ENCODE results near the gene VSTM2B.
"Not testable (repeated sequence)": the region's sequence is repeated elsewhere in the genome, so short reads cannot be mapped to it uniquely, and the experiment has no call there.

The VSTM2B gene

GRCh38 chr19:29525901-29526729 is at the start of gene VSTM2B:
TSS of gene VSTM2B (plus strand) at chr19:29525994. CDS start at chr19:29526584, 590 bp downstream.
- DNase-seq, result no peak

DNA sequence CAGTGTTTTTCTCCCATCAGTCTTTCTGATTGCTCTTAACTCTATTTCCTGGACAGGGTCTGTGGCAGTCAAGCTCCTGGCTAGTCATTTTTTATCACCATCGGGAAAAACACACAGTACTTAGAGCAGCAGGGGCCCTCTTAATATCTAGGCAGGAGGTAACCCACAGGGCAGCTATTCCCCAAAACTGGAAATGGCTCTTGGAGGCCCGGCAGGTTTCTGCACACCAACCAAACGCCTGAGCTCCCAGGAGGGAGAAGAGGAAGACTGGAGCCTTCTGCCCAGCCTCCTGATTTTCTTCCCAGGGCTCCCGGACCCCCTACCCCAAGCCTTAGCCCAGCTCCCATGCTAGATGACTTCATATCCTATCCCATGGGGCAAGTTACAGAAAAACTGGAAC is 49.3 kb upstream of the VSTM2B start:
- no peak for DNase-seq

DNA sequence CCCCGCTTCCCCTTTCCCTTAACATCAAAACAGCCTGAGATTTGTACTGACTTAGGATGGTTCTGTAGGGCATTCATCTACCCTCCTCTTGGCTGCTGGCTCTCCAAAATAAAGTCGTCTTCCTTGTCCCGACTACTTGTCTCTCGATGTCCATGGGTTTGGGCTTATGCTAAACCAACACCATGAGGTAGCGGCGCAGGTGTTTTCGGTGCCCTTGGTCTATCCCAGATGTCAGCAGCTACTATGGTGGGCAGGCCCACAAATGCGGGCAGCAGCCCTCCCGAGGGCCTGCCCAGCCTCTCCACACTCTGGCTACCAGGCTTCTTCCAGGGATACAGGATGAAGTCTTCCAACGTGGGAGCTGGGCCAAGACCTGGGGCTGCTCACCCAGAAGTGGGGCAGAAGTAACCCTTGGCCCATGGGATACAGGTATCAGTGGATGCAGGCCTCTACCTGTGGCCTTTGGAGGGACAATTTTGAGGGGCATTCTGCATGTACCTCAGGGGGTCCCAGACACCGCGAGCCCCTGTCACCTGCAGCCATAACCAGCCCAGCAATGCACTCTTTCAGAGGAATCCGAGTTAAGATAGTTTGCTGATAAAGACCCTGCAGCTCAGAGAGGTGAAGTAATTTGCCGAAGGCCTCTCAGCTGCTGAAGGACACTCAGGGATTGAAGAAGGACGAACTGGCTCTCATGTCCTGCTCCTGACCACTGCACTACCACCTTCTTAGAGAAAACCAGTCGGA is 47.8 kb upstream of the VSTM2B start:
- DNase-seq, result no peak

DNA sequence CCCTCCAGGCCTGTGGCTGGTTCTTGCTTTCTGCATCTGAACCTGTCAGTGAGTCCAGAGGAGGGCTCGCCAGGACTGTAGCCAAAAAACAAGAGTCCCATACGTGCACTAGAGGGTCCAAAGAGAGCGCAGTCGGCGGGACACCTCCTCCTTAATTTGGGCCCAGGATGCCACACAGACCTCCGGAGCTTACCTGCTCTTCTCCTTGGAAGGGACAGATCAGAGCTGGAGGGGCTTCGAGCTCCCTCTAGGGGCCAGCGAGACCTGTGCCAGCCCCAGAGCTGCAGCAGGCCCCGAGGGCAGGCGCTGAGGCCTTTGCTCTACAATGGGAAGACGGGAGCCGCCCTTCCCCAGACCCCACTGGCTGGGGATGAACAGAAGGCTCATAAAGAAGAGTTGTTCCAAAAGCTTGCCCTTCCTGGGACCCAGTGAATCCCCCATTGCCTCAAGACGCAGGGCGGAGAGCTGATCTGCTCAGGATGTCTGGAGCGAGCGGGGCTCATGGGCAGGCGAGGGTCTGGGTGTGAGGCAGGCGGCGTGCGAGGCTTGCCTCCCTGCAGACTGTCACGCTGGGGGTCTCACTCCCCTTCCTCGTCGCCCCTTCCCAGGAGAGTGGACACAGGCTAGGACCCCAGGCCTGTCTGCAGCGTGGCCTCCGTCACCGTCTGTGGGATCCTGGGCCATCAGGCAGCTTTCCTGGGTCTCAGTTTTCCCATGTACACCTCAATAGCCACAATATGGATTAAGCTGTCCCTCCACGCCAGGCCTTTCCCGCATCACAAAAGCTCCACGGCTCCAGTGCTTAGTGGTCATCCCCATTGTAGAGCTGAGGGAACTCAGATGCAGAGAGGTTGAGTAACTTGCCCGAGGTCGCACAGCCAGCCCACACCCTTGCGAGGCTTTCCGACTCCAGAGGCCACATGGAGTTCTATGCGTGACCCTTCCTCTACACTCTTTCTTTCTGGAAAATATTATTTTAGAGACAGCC is 46.9 kb upstream of the VSTM2B start:
- no peak for DNase-seq

DNA sequence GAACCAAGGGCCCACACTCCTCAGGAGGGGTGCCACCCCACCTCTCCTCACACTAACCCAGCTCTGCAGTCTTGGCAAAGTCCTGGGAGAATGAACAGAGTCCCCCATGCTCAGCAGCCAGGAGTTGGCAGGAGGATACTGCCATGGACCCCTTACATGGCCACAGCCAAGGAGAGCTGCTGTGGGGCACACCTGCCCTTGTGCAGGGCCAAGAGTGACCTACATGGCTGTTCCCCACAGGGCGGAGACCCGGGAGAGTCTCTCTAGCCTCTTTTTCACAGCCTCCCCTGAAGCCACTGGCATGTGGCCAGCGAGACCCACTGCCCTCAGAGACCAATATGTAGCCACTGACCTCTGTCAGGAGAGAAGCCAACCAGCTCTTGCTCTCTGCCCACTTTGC is 45.9 kb upstream of the VSTM2B start:
- no peak for DNase-seq

DNA sequence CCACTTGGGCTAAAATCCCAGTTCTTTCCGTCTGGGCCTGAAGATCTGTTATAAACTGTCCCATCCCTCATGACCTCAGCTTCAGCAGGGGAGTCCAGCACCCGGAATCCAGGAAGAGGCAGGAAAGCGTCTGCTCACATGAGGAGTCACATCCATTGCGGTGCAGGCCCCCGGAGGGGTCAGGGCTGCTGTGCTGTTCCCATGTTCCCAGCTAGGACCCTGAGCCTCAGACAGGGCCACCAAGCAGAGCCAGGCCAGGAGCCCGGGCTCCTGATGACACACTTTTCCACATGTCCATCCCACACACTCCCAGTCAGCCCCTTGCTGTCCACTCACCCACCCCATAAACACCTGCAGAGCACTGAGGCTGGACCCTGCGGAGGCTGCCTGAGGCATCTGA is 45.3 kb upstream of the VSTM2B start:
- no peak for DNase-seq

- no peak for DNase-seq
Measured at GRCh38 chr19:29482855-29483640, 42.7 kb upstream of the VSTM2B start.

- DNase-seq, result no peak
Measured at GRCh38 chr19:29483641-29483920, 42.2 kb upstream of the VSTM2B start.

DNA sequence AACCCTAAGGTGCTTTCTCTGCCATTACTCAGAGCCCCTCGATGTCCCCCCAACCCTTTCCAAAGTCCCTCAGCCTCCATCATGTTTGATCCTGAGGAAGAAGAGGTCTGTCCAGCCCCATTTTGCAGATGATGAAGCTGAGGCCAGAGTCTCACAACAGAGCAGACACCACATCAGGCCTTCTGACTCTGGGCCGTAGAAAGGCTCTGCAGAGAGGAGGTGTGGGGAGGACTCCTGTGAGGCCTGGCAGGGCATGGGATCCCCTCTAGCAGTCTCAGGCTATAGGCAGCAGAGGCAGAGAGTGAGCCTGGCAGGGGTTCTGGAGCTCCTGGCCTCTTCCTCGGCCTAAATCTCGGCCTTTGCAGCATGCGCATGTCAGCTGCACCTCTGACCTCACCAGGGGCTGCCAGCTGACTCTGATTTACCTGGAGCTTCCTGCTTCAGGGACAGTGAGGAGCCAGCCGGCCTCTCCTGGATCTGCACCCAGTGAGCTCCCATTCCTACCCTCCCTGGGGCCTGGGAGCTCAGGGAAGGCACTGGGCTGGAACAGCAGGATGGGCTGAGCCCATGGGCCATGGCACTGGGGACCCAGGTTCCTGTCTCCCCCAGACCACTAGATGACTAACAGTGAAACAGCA is 41.7 kb upstream of the VSTM2B start:
- DNase-seq, result no peak

DNA sequence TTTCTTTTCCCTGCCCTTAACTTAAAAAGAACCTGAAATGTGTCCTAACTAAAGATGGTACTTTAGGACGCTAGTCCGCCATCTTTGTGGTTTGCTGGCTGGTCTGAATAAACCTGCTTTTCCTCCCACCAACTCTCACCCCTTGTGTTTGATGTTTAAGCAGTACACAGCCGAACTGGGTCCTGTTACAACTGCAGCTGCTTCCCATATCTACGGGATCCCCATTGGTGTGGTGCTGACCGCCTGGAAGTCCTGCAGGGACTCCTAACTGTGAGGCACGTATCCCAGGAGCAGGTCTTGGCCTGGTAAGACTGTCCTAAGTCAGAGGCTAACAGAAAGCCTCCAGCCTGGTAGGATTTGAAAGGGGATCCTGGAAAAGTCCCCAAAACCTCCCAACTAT is 40.9 kb upstream of the VSTM2B start:
- DNase-seq, result no peak

DNA sequence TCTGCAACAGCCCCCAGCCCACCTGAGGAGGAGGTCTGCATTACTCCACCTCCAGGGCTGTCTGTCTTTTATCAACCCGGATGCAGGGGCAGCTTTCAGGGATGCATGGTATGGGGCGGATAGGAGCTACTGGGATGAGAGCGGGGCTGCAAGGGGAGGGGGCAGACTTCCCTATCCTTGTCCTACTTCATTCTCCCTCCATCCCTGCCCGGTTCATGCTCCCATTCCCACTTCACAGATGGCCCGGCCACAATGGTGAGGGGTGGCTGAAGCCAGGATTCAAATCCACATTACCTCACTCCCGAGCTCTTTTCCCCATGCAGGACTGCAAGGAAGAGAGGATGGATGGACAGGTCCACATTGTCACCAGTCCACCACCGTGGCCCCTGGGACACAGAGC is 40.5 kb upstream of the VSTM2B start:
- no peak for DNase-seq

- not testable (repeated sequence) for DNase-seq
Measured at GRCh38 chr19:29486961-29487360, 38.8 kb upstream of the VSTM2B start.

GRCh38 chr19:29487432-29487831 is 38.4 kb upstream of the VSTM2B start:
- DNase-seq, result no peak

- DNase-seq, result no peak
Measured at GRCh38 chr19:29488316-29488715, 37.5 kb upstream of the VSTM2B start.

DNA sequence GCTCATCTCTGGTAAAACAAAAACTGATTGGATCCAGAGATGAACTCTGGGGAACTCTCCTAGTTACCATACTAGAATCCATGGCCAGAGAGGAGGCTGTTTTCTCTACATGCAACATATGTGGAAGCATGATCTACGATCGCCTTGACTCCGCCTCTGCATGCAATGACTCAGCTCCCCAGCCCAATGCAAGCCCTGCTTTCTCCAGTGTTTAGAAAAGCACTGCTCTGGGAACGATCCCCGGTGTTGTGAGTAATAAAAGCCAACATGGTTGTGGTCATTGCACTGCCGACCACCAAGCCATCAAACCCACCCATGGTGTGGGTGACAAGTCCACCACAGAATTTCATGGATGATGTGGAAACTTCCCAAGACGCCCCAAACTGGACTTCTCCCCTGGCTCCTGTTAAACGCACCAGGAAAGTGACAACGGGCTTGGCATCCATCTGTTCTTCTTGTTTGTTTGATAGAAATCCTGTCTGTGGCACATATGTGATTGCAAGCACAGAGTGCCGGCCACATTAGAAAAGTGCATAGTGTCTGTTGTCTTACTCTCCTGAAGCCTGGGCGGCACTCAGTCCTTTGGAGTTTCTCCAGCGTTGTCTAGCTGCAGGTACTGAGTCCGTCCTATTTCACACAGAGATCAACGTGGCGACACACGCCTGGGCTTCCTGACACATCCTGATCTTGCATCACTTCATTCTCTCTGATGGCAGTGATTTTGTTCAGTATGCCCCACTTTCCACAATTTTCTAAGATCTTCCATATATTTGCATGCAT is 36.4 kb upstream of the VSTM2B start:
- DNase-seq, result no peak

GRCh38 chr19:29491491-29491890 is 34.3 kb upstream of the VSTM2B start:
- no peak for DNase-seq

DNA sequence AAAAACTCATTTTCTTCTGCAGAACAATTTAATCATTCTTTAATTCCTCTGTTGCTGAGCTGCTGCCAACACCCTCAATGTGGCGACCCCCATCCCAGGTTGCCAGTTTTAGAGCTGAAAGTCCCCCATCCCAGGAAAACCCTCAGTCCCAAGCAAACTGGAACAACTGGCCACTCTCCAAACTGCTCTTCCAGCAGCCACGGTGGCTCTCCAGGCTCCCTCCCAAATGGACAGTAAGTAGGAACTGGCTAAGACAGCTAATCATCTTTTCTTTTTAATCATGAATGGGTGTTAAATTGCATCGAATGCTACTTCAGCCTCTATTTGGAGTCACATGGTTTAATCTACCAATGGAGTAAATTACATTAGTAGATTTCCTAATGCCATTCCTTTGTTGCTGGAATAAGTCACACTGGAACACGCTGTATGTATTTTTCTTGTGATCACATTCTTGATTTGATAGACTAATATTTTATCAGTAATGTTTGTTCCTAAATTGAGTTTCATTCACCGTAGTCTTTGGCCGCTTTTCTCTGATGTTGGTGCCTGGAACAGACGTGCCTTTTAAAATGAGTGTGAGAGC is 33.7 kb upstream of the VSTM2B start:
- no peak for DNase-seq

- no peak for DNase-seq
Measured at GRCh38 chr19:29492769-29493168, 33.0 kb upstream of the VSTM2B start.

DNA sequence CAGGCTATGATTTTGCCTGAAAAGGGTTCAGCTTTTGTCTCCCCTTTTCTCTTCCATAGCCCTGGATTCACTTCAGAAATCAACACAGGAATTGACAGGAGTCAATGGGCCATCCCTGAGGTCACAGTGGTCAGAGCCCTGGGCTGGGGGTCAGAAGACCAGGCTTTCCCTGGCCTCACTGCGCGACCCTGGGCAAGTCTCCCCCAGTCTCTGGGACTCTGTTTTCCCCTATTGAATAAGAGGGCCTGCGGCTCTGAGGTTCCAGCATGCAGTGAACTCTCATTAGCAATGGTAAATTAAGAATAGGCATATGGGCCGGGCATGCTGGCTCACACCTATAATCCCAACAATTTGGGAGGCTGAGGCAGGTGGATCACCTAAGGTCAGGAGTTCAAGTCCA is 30.7 kb upstream of the VSTM2B start:
- DNase-seq, result no peak

GRCh38 chr19:29495901-29496441 is 29.8 kb upstream of the VSTM2B start:
- no peak for DNase-seq

Measured in HCEC 1CT (cell line).